Measurements from ENCODE around the gene PDCL2. TPM values are rescaled to one million over a fixed set of nuclear protein-coding genes. Genes with fewer than 3 reads are reported as not detected.

The PDCL2 gene
- total and polyA plus RNA-seq, 10 of the 15 experiments (the other 5 are each of a cell fraction or from before 2014, with no cell fraction given): not detected

- BruUV-seq (replicated peaks): no TSS peak
- Histone ChIP-seq H3K27me3 (replicated peaks in 1 of 2; ENCODE audit: control insufficient read depth in 2 of 2, insufficient read depth in 2 of 2, low read length in 1 of 2) (no peaks in the 10 kb centered on the region), H3K27ac (ENCODE audit: control insufficient read depth, insufficient read depth) (no peak overlapping the region), H2AFZ (ENCODE audit: control insufficient read depth, low read depth, low read length) (no peak overlapping the region), H3K36me3 (ENCODE audit: control insufficient read depth in 2 of 2, insufficient read depth in 2 of 2, low read length in 1 of 2) (no peaks in the 10 kb centered on the region), H3K9me3 (replicated peaks; ENCODE audit: control insufficient read depth, insufficient read depth, low read length) (no peaks in the 10 kb centered on the region), H3K4me1 (ENCODE audit: control insufficient read depth, insufficient read depth, low read length) (no peaks in the 10 kb centered on the region), H3K4me2 (ENCODE audit: control insufficient read depth, insufficient read depth) (no peak overlapping the region), H4K20me1 (ENCODE audit: control insufficient read depth, insufficient read depth) (no peaks in the 10 kb centered on the region), H3K9ac (ENCODE audit: control insufficient read depth, insufficient read depth, low read length) (no peak overlapping the region), H3K4me3 (no peak overlapping the region), H3K79me2 (ENCODE audit: control insufficient read depth, insufficient read depth, low read length) (no peaks in the 10 kb centered on the region)
- ChIA-PET SMC1A (ENCODE audit: uncharacterized antibody, unreplicated experiment) (no interaction called here), RAD21 (ENCODE audit: unreplicated experiment) (no interaction called here), CTCF (interaction anchor here (1.5 kb wide), 1 partner anchor 9 kb away, joined by 3 read pairs; no protein-coding TSS in a partner anchor), POLR2A (interaction anchor here (0.7 kb wide), 1 partner anchor 18 kb away, joined by 3 read pairs; no protein-coding TSS in a partner anchor)
- FAIRE-seq: no peak
- TF ChIP-seq PAX5 (IDR thresholded peaks at IDR 0.05; ENCODE audit: borderline replicate concordance, low read depth, low read length) (no peak), CEBPB (IDR thresholded peaks at IDR 0.05; ENCODE audit: borderline replicate concordance in 1 of 2, low read depth in 2 of 2, low read length in 2 of 2) (no peak), NR2C1 (IDR thresholded peaks at IDR 0.05) (no peak), NR2C2 (IDR thresholded peaks at IDR 0.05; ENCODE audit: borderline replicate concordance, control insufficient read depth, insufficient read length, low read depth) (no peak), BHLHE40 (IDR thresholded peaks at IDR 0.05; ENCODE audit: borderline replicate concordance in 1 of 2, low read depth in 2 of 2, low read length in 1 of 2) (no peak), POLR2A (IDR thresholded peaks at IDR 0.05; ENCODE audit: low read depth, low read length) (no peak), ZNF592 (IDR thresholded peaks at IDR 0.05) (no peak), SPI1 (IDR thresholded peaks at IDR 0.05; ENCODE audit: borderline replicate concordance, insufficient read depth, low read depth, low read length) (no peak), TBL1XR1 (IDR thresholded peaks at IDR 0.05; ENCODE audit: low read depth, low read length) (no peak), CREB1 (IDR thresholded peaks at IDR 0.05; ENCODE audit: low read depth) (no peak), BACH1 (IDR thresholded peaks at IDR 0.05; ENCODE audit: borderline replicate concordance) (no peak), ZSCAN29 (IDR thresholded peaks at IDR 0.05) (no peak), CHD4 (IDR thresholded peaks at IDR 0.05) (no peak), MEF2A (IDR thresholded peaks at IDR 0.05; ENCODE audit: insufficient read depth, low read depth, low read length) (no peak)
- TF ChIP-seq, protein P1, sequence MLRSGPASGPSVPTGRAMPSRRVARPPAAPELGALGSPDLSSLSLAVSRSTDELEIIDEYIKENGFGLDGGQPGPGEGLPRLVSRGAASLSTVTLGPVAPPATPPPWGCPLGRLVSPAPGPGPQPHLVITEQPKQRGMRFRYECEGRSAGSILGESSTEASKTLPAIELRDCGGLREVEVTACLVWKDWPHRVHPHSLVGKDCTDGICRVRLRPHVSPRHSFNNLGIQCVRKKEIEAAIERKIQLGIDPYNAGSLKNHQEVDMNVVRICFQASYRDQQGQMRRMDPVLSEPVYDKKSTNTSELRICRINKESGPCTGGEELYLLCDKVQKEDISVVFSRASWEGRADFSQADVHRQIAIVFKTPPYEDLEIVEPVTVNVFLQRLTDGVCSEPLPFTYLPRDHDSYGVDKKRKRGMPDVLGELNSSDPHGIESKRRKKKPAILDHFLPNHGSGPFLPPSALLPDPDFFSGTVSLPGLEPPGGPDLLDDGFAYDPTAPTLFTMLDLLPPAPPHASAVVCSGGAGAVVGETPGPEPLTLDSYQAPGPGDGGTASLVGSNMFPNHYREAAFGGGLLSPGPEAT (IDR thresholded peaks at IDR 0.05; ENCODE audit: low read depth): no peak
- TF ChIP-seq, protein P2, sequence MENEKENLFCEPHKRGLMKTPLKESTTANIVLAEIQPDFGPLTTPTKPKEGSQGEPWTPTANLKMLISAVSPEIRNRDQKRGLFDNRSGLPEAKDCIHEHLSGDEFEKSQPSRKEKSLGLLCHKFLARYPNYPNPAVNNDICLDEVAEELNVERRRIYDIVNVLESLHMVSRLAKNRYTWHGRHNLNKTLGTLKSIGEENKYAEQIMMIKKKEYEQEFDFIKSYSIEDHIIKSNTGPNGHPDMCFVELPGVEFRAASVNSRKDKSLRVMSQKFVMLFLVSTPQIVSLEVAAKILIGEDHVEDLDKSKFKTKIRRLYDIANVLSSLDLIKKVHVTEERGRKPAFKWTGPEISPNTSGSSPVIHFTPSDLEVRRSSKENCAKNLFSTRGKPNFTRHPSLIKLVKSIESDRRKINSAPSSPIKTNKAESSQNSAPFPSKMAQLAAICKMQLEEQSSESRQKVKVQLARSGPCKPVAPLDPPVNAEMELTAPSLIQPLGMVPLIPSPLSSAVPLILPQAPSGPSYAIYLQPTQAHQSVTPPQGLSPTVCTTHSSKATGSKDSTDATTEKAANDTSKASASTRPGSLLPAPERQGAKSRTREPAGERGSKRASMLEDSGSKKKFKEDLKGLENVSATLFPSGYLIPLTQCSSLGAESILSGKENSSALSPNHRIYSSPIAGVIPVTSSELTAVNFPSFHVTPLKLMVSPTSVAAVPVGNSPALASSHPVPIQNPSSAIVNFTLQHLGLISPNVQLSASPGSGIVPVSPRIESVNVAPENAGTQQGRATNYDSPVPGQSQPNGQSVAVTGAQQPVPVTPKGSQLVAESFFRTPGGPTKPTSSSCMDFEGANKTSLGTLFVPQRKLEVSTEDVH (IDR thresholded peaks at IDR 0.05; ENCODE audit: low read depth, partially characterized antibody): no peak
- DNase-seq (ENCODE audit: low read depth, low spot score): no peak
- in situ Hi-C loops (cut with MboI): no loop called here
- intact Hi-C loops (cut with micrococcal nuclease; ENCODE audit: unreplicated experiment): no loop called here
- no peak for ATAC-seq
- 14% methylated on average over 3 of the region's 3 CpGs for WGBS (ENCODE audit: insufficient coverage, insufficient replicate concordance, low lambda C conversion rate, missing lambda C conversion rate)
Measured at GRCh38 chr4:55509266-55509665, 82.8 kb downstream of the PDCL2 start.
